Hepatocyte (in vitro differentiated cells): ENCODE measurements around the gene DAB1. TPM values are rescaled to one million over a fixed set of nuclear protein-coding genes. Genes with fewer than 3 reads are reported as not detected.

Experiments
- DNase-seq: peaks from one replicate; pipeline ENCODE4 v3.0.0-alpha.2; 2016; ENCODE audit warnings: low spot score
- H2AFZ ChIP-seq: fragments of 200-600 bp; sonication (generic); 2 replicates; pipeline ENCODE4 v1.6.0; 2016; ENCODE audit warnings: antibody characterized with exemption, mild to moderate bottlenecking
- H3K27ac ChIP-seq: fragments of 200-600 bp; sonication (generic); 2 replicates; pipeline ENCODE4 v1.5.1; 2016; ENCODE audit warnings: mild to moderate bottlenecking
- H3K27me3 ChIP-seq: fragments of 200-600 bp; sonication (generic); 2 replicates; pipeline ENCODE4 v1.6.1; 2016
- H3K36me3 ChIP-seq: fragments of 200-600 bp; sonication (generic); replicated peaks from 2 replicates; pipeline ENCODE4 v1.5.1; 2016; ENCODE audit warnings: low read depth; ENCODE audit not compliant: insufficient read depth
- H3K4me1 ChIP-seq: fragments of 200-600 bp; sonication (generic); 2 replicates; pipeline ENCODE4 v1.5.1; 2016; ENCODE audit warnings: mild to moderate bottlenecking, moderate library complexity; ENCODE audit not compliant: insufficient read depth
- H3K4me2 ChIP-seq: fragments of 200-600 bp; sonication (generic); 2 replicates; pipeline ENCODE4 v1.6.0; 2016
- H3K4me3 ChIP-seq: fragments of 200-600 bp; sonication (generic); 2 replicates; pipeline ENCODE4 v1.5.1; 2016; ENCODE audit warnings: mild to moderate bottlenecking
- H3K79me2 ChIP-seq: fragments of 200-600 bp; sonication (generic); 2 replicates; pipeline ENCODE4 v1.6.0; 2017; ENCODE audit warnings: mild to moderate bottlenecking
- H3K9me2 ChIP-seq: fragments of 200-600 bp; sonication (generic); replicated peaks from 2 replicates; pipeline ENCODE4 v1.6.0; 2017; ENCODE audit warnings: mild to moderate bottlenecking; ENCODE audit not compliant: insufficient read depth
- H3K9me3 ChIP-seq: fragments of 200-600 bp; sonication (generic); 2 replicates; pipeline ENCODE4 v1.5.1; 2016; ENCODE audit warnings: low read depth, mild to moderate bottlenecking
- H4K20me1 ChIP-seq: fragments of 200-600 bp; sonication (generic); 2 replicates; pipeline ENCODE4 v1.6.0; 2016; ENCODE audit warnings: mild to moderate bottlenecking; ENCODE audit not compliant: insufficient read depth, poor library complexity, severe bottlenecking
- EZH2 ChIP-seq: fragments of 200-600 bp; sonication (generic); IDR thresholded peaks from 2 replicates; pipeline ENCODE4 v1.6.1; 2016; ENCODE audit warnings: antibody characterized with exemption, mild to moderate bottlenecking, borderline replicate concordance
- EZH2phosphoT487 ChIP-seq: fragments of 200-600 bp; sonication (generic); IDR thresholded peaks from one replicate; pipeline ENCODE4 v1.6.1; 2018; ENCODE audit warnings: antibody characterized with exemption, mild to moderate bottlenecking, low read depth, moderate library complexity; ENCODE audit not compliant: unreplicated experiment, severe bottlenecking
- WGBS: methylation state at CpG from one replicate; pipeline ENCODE4 v1.1.6; 2016; ENCODE audit warnings: low lambda C conversion rate; ENCODE audit errors: missing lambda C conversion rate; 5-methylcytosine and 5-hydroxymethylcytosine counted together
- polyA plus RNA-seq: library from polyadenylated mRNA; unstranded; fragments of >200 nt; fragmentation: Nextera tagmentation; extraction: Ambion mirVana; gene quantifications from 2 replicates; pipeline ENCODE4 v1.2.1, GENCODE V29; 2016
- total RNA-seq: library from RNA; depleted of rRNA; stranded (reverse); fragments of >200 nt; gene quantifications from 2 replicates; pipeline ENCODE4 v1.2.3, GENCODE V29; 2014
- TF ChIP-seq, protein P1 (sequence below): fragments of 200-600 bp; sonication (generic); IDR thresholded peaks from 2 replicates; pipeline ENCODE4 v1.5.1; 2016; ENCODE audit warnings: antibody characterized with exemption, mild to moderate bottlenecking; ENCODE audit not compliant: poor library complexity

The DAB1 gene
- total and polyA plus RNA-seq, 2 experiments from 2014 or later, result 19.5 to 37.6 TPM

DNA sequence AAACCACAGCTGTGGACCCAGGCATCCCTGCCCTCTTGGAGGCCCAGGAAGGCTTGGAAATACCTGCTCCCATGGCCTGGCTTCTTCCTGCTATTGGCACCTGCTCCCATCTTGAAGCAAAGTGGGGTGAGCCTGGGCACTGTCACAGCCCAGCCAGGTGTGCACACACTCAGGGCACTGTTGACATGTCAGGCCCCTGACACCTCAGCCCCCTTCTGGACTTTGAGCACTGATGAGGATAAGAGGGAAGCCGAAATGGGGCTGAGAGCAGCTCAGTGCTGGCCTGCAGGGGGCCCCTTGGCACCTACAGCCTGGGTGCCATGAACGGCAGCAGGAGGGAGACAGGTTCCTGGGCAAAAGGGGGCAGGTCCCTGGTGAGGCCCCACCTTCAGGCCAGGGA lies 55.9 kb downstream of the DAB1 start:
- Histone ChIP-seq H3K9me3 (no peaks in the 10 kb centered on the region), H3K36me3 (no peaks in the 10 kb centered on the region), H3K4me2 (no peak overlapping the region), H3K4me3 (no peak overlapping the region), H3K9me2 (no peaks in the 10 kb centered on the region), H4K20me1 (no peaks in the 10 kb centered on the region), H2AFZ (no peak overlapping the region), H3K4me1 (no peaks in the 10 kb centered on the region), H3K79me2 (peaks cover 8% of the 10 kb centered on the region), H3K27ac (no peak overlapping the region), H3K27me3 (no peaks in the 10 kb centered on the region)
- TF ChIP-seq, protein P1, sequence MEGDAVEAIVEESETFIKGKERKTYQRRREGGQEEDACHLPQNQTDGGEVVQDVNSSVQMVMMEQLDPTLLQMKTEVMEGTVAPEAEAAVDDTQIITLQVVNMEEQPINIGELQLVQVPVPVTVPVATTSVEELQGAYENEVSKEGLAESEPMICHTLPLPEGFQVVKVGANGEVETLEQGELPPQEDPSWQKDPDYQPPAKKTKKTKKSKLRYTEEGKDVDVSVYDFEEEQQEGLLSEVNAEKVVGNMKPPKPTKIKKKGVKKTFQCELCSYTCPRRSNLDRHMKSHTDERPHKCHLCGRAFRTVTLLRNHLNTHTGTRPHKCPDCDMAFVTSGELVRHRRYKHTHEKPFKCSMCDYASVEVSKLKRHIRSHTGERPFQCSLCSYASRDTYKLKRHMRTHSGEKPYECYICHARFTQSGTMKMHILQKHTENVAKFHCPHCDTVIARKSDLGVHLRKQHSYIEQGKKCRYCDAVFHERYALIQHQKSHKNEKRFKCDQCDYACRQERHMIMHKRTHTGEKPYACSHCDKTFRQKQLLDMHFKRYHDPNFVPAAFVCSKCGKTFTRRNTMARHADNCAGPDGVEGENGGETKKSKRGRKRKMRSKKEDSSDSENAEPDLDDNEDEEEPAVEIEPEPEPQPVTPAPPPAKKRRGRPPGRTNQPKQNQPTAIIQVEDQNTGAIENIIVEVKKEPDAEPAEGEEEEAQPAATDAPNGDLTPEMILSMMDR, result no peak
- no peak for TF ChIP-seq EZH2
- TF ChIP-seq EZH2phosphoT487, result no peak
- no peak for DNase-seq
- 66% methylated on average over 2 of the region's 2 CpGs for WGBS

GRCh38 chr1:57363643-57364042 lies 60.2 kb downstream of the DAB1 start:
- H3K9me2 ChIP-seq, result no peaks in the 10 kb centered on the region
- no peak overlapping the region for H3K27ac ChIP-seq
- WGBS, result 91% methylated on average over 1 of the region's 1 CpG
- H3K79me2 ChIP-seq, result peaks cover 12% of the 10 kb centered on the region
- peaks cover 4% of the 10 kb centered on the region for H3K9me3 ChIP-seq
- no peak for DNase-seq
- no peaks in the 10 kb centered on the region for H3K36me3 ChIP-seq
- no peak overlapping the region for H3K4me2 ChIP-seq
- no peaks in the 10 kb centered on the region for H3K4me1 ChIP-seq
- H2AFZ ChIP-seq, result no peak overlapping the region
- H3K4me3 ChIP-seq, result no peak overlapping the region
- no peaks in the 10 kb centered on the region for H3K27me3 ChIP-seq
- no peaks in the 10 kb centered on the region for H4K20me1 ChIP-seq
- no peak for TF ChIP-seq EZH2
- TF ChIP-seq, protein P1, result no peak

DNA sequence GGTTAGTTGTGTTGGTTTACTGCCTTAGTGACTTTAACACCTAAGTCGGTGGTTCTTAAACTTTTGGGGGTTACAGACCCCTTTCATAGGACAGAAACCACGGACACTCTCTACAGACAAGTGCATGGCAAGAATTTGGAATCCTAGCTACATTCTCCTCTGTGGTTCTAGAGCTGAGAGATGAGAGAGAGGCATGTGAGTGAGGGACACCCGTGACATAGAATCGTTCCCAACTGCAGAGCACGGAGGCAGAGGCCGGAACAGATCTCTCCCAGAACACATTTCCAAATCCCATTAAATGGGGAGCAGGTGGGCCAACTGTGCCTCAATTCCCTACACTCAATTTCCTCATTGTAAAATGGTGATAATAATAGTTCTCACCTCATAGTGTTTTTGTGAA lies 60.7 kb downstream of the DAB1 start:
- TF ChIP-seq EZH2 (no peak), EZH2phosphoT487 (no peak)
- TF ChIP-seq, protein P1, result no peak
- no peaks in the 10 kb centered on the region for H3K9me2 ChIP-seq
- 97% methylated on average over 6 of the region's 6 CpGs for WGBS

GRCh38 chr1:57362480-57362879 lies 61.4 kb downstream of the DAB1 start:
- Histone ChIP-seq H3K27ac (no peak overlapping the region), H3K79me2 (peaks cover 20% of the 10 kb centered on the region), H3K27me3 (no peaks in the 10 kb centered on the region), H3K36me3 (no peaks in the 10 kb centered on the region), H3K9me3 (peaks cover 4% of the 10 kb centered on the region), H3K4me3 (no peak overlapping the region), H3K4me2 (no peak overlapping the region), H3K4me1 (no peaks in the 10 kb centered on the region), H4K20me1 (no peaks in the 10 kb centered on the region), H2AFZ (no peak overlapping the region), H3K9me2 (no peaks in the 10 kb centered on the region)
- 40% methylated on average over 2 of the region's 2 CpGs for WGBS
- no peak for DNase-seq
- TF ChIP-seq EZH2phosphoT487 (no peak), EZH2 (no peak)
- TF ChIP-seq, protein P1, result no peak

More for the DNA sequence above, 60.7 kb downstream of the DAB1 start:
- Histone ChIP-seq H3K27me3 (no peaks in the 10 kb centered on the region), H3K4me1 (no peaks in the 10 kb centered on the region), H3K4me3 (no peak overlapping the region), H3K79me2 (peaks cover 17% of the 10 kb centered on the region), H3K36me3 (no peaks in the 10 kb centered on the region), H3K27ac (no peak overlapping the region), H2AFZ (no peak overlapping the region), H4K20me1 (no peaks in the 10 kb centered on the region), H3K9me3 (peaks cover 4% of the 10 kb centered on the region), H3K4me2 (no peak overlapping the region)
- DNase-seq, result no peak
